GM04503 (cell line): ENCODE results near the gene RPL18.
"Not testable (repeated sequence)": the region's sequence is repeated elsewhere in the genome, so short reads cannot be mapped to it uniquely, and the experiment has no call there.

ENCODE experiments used
- DNase-seq: peaks from one replicate; pipeline ENCODE4 v3.0.0-alpha.2; 2012; ENCODE audit warnings: low read depth

The RPL18 gene

GRCh38 chr19:48578891-48579290, 40.1 kb downstream of the RPL18 start:
- DNase-seq: no peak

DNA sequence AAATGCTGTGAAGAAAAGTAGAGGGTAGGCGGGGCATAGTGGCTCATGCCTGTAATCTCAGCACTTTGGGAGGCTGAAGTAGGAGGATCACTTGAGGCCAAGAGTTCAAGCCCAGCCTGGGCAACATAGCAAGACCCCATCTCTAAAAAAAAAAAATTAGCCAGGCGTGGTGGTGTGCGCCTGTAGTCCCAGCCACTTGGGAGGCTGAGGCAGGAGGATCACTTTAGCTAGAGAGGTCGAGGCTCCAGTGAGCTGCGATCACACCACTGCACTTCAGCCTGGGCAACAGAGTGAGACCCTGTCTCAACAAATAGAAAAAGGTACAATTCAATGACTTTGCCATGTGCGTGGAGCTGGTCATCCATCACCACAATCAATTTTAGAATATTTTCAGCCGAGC, 41.1 kb downstream of the RPL18 start:
- not testable (repeated sequence) for DNase-seq

DNA sequence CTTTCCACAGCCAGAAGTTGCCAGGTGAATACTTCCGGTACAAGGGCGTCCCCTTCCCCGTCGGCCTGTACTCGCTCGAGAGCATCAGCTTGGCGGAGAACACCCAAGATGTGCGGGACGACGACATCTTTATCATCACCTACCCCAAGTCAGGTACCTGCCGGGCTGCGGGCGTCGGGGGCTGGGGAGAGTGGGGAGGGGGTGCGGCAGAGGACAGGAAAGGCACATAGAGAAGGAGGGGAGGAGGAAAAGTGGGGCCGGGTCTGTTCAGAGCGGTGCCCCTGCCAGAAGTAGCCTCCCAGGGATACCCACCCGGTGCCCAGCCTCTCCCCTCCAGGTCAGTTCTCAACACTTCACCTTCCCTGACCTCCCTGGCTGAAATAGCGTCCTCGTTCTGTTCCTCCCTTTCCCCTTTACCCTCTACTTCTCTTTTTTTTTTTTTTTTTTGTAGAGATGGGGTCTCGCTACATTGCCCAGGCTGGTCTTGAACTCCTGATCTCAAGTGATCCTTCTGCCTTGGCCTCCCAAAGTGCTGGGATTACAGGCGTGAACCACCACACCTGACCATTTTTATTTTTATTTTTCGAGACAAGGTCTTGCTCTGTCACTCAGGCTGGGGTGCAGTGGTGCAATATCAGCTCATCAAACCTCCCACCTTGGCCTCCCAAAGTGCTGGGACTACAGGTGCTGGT, 42.9 kb downstream of the RPL18 start:
- DNase-seq: no peak

GRCh38 chr19:48573163-48573505, 45.8 kb downstream of the RPL18 start:
- no peak for DNase-seq

DNA sequence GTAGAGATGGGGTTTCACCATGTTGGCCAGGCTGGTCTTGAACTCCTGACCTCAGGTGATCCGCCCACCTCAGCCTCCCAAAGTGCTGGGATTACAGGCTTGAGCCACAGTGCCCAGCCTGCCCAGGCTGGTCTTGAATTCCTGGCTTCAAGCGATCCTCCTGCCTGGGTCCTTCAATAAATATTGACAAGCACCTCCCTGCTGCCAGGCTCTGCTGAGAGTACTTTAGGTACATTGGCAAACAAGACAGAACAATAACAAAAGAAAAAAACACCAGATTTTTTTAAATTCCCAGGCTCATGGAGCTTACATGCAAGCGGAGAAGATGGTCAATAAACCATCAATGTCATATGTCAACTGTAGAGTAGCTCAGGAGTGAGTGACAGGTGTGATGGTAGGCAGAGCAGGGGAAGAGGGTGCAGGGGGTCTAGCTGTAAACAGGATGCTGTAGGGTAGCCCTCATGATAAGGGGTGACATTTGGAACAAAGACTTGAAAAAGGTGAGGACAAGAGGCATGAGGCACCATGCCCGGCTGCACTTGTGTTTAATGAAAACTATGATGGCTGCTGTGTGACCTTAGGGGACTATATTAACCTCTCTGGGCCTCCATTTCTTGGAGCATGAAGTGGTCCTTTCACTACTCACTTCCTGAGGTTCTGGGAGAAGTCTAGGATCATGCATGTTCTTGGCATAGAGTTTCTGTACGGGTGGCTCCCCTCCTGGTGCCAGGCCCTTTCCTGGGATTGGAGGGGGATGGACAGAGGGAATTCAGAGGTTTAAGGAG, 47.4 kb downstream of the RPL18 start:
- DNase-seq: no peak

DNA sequence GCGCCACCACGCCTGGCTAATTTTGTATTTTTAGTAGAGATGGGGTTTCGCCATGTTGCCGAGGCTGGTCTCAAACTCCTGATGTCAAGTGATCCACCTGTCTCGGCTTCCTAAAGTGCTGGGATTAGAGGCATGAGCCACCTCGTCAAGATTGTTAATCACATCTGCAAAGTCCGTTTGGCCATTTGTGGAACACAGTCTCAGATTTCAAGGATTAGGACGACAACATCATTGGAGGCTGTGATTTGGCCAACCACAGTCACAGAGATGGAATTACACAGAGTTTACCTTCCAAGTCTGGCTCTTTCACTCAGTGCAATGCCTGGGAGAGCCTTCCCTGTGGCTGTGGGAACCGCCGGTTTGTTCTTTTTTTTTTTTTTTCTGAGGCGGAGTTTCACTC, 49.2 kb downstream of the RPL18 start:
- no peak for DNase-seq

- peak; percentile 70 for DNase-seq
Measured at GRCh38 chr19:48568345-48568886, 50.6 kb downstream of the RPL18 start.
